ENCODE measurements around the gene POLD3.

DNA sequence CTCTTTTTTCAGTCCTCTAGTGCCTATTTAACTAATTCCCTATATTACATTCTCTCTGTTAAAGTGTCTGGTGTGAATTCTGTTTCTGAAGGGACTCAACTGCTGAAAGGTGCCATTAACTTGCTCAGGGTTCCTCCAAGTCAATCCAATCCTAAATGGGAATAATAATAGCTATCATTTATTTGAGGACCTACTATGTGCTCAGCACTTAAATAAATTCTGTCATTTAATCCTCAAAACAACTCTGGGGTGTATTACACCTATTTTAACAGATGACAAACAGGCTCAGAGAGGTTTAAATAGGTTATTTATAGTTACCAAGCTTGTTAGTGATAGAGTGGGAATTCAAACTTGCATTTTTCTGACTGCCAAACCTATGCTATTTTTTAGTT is 40.6 kb upstream of the POLD3 start:
- TF ChIP-seq POLR2AphosphoS5 (IDR thresholded peaks at IDR 0.05; ENCODE audit: low read depth, low read length) (no peak), EZH2 (IDR thresholded peaks at IDR 0.05) (no peak), POLR2A (IDR thresholded peaks at IDR 0.05; ENCODE audit: borderline replicate concordance, extremely low read depth, insufficient read depth, insufficient read length) (no peak), CBX3 (IDR thresholded peaks at IDR 0.05; ENCODE audit: low read depth) (no peak), EZH2phosphoT487 (IDR thresholded peaks at IDR 0.05; ENCODE audit: borderline replicate concordance) (no peak), CEBPB (IDR thresholded peaks at IDR 0.05; ENCODE audit: low read depth) (no peak), SP1 (IDR thresholded peaks at IDR 0.05; ENCODE audit: low read depth) (no peak), SIN3A (IDR thresholded peaks at IDR 0.05; ENCODE audit: low read depth) (no peak), YY1 (IDR thresholded peaks at IDR 0.05; ENCODE audit: extremely low read depth, insufficient replicate concordance, low read depth, low read length) (no peak), SRF (IDR thresholded peaks at IDR 0.05; ENCODE audit: low read depth) (no peak), JUND (IDR thresholded peaks at IDR 0.05) (no peak)
- TF ChIP-seq, protein P1, sequence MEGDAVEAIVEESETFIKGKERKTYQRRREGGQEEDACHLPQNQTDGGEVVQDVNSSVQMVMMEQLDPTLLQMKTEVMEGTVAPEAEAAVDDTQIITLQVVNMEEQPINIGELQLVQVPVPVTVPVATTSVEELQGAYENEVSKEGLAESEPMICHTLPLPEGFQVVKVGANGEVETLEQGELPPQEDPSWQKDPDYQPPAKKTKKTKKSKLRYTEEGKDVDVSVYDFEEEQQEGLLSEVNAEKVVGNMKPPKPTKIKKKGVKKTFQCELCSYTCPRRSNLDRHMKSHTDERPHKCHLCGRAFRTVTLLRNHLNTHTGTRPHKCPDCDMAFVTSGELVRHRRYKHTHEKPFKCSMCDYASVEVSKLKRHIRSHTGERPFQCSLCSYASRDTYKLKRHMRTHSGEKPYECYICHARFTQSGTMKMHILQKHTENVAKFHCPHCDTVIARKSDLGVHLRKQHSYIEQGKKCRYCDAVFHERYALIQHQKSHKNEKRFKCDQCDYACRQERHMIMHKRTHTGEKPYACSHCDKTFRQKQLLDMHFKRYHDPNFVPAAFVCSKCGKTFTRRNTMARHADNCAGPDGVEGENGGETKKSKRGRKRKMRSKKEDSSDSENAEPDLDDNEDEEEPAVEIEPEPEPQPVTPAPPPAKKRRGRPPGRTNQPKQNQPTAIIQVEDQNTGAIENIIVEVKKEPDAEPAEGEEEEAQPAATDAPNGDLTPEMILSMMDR (IDR thresholded peaks at IDR 0.05 in 2 of 3, conservative IDR thresholded peaks at IDR 0.05 in 1 of 3; ENCODE audit: borderline replicate concordance in 1 of 3, insufficient read depth in 1 of 3, low read depth in 2 of 3, low read length in 2 of 3) = no peak
- TF ChIP-seq, protein P2, sequence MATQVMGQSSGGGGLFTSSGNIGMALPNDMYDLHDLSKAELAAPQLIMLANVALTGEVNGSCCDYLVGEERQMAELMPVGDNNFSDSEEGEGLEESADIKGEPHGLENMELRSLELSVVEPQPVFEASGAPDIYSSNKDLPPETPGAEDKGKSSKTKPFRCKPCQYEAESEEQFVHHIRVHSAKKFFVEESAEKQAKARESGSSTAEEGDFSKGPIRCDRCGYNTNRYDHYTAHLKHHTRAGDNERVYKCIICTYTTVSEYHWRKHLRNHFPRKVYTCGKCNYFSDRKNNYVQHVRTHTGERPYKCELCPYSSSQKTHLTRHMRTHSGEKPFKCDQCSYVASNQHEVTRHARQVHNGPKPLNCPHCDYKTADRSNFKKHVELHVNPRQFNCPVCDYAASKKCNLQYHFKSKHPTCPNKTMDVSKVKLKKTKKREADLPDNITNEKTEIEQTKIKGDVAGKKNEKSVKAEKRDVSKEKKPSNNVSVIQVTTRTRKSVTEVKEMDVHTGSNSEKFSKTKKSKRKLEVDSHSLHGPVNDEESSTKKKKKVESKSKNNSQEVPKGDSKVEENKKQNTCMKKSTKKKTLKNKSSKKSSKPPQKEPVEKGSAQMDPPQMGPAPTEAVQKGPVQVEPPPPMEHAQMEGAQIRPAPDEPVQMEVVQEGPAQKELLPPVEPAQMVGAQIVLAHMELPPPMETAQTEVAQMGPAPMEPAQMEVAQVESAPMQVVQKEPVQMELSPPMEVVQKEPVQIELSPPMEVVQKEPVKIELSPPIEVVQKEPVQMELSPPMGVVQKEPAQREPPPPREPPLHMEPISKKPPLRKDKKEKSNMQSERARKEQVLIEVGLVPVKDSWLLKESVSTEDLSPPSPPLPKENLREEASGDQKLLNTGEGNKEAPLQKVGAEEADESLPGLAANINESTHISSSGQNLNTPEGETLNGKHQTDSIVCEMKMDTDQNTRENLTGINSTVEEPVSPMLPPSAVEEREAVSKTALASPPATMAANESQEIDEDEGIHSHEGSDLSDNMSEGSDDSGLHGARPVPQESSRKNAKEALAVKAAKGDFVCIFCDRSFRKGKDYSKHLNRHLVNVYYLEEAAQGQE (IDR thresholded peaks at IDR 0.05; ENCODE audit: low read depth) = no peak
- TF ChIP-seq, protein P3, sequence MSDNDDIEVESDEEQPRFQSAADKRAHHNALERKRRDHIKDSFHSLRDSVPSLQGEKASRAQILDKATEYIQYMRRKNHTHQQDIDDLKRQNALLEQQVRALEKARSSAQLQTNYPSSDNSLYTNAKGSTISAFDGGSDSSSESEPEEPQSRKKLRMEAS (IDR thresholded peaks at IDR 0.05) = no peak
